ENCODE results near the gene LIMD2.

The LIMD2 gene

DNA sequence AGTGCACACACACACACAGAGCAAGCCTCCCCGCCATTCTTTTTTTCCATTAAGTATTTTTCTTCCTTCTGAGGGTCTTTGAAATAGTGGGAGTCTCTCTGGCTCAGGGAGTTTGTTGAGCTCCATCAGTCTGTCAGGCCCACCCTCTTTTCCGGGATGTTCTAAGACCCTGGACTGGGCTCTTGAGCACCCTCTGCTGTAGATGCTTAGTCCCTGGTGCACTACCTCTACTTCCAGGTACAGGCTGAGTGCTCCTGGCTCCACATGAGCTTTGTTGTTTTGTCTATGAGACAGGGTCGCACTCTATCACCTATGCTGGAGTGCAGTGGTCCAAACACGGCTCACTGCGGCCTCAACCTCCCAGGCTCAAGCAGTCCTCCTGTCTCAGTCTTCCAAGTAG lies 20.7 kb downstream of the LIMD2 start:
- DNase-seq: no peak

- no peak for DNase-seq
Measured at GRCh38 chr17:63676584-63676983, 23.3 kb downstream of the LIMD2 start.

DNA sequence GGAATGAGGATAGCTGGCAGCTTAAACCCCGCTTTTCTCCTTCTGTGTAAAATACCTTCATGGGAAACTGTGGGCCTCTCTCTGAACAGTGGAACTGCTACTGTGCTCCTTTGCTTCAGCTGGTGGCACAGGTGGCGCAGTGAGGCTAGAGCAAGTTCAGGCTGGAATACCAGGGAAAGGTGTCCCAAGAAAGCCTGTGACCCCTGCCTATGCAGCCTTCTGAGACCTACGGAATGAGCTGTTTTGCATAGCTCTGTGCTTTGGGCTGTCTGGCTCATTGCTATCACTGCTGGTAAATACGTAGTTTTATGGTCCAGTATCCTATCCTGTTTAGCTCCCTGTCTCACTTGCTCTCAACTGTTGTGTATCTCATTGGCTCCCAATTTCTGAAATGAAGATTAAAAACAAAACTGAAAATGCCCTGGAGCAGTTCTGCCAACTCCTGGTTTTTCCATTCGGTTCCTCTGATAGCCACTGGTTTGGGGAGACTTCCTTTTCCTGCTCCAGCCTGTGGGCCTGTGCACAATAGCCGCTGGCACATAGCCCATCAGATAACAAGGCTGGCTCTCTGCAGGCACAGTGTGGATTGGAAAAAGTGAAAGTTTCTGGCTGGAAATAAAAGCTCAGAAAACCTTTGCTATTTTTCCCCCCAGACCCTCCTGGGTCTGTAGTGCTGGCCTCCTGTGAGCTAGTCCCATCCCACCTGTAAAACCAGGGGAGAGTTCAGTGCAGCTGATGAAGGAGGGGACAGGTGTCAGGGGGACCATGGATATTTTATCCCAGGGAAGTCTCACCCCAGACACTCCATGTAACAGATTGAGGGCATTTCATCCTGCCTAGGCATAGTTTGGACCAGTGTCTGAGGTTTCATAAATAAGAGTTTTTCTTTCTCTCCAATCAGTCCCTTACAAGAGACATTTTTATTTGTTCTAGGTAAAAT lies 24.0 kb downstream of the LIMD2 start:
- peak; percentile 44 for DNase-seq

DNA sequence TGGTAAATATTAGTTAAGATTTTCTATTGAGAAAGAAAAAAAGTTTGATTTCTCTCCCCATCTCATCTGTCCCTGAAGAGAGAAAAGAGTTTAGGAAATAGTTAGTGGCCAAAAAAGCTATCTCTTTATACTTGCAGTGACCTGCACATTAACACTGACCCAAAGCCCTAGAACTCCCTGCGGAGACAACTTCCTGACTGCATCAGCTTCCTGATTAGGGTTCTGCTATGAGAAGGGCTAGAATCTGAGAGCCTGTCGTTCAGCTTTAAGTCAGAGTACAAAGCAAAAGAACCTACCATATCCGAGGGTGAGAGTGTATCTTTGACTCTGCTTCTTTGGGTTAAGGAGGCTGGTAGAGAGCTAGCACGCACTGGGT lies 24.7 kb downstream of the LIMD2 start:
- DNase-seq: no peak

DNA sequence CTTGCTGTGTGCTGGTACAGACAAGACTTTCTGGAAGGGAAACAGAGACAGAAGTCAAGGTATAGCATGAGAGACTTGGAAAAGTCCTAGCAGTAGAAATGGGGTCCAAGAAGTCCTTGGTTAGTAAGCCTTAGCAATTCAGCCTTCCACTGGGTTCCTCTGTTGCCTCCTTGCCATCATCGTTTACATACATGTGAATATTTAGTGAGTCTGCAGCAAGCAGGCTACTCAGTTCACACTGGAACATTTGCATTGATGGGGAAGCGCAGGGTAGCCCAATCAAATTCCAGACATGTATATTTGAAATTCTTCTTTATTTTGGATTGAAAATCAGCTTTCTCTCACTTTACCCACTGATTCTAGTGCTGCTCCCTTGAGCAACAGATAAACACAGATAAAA lies 27.1 kb downstream of the LIMD2 start:
- no peak for DNase-seq

DNA sequence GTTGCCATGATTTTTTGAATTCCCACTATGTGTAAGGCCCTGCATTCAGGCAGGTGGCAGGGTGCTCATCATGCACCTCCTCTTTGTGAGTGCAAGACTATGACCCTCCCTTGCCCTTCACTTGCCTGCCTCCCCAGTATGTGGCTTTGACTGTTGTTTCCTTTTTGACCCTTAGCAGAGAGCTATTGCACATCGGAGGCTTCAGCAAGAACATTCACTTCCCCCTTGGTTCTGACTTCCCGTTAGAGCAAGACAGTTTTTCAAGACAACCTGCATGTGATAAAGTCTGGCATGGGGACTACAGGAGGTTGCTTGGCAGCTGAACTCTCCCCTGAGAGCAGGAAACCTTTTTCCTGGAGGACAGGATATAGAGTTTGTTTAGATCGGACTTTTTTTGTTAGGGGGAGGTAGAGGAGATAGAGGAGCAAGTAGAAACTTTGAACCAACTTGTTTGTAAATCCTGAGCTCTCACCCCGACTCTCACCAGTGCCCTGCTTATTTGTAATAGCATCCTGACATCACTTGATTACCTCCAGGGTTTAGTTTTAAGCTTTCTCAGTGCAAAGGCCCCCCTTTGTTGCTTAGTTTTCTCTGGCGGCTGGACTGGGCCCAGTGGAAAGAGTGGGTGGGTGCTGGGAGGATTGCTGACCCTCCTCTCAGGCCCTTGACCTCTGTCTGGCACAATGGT lies 34.3 kb downstream of the LIMD2 start:
- DNase-seq: no peak

DNA sequence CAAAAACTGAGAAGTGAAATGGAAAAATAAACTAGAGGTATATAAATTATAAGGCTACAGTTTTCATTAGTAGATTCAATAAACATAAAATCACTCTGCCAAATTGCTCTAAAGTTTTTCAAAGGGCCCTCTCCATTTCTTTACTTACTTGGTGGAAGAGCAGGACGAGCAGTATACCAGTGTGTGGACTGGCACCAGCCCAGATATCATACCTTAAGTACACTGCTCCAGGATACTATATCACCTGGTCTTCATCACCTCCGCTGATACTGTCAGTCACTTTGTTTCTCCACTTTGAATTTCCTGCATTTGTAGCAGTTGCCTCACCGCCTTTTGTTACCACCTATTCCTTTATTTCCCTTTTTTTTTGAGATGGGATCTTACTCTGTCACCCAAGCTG lies 40.1 kb downstream of the LIMD2 start:
- DNase-seq: no peak

- no peak for DNase-seq
Measured at GRCh38 chr17:63658366-63658765, 41.6 kb downstream of the LIMD2 start.

DNA sequence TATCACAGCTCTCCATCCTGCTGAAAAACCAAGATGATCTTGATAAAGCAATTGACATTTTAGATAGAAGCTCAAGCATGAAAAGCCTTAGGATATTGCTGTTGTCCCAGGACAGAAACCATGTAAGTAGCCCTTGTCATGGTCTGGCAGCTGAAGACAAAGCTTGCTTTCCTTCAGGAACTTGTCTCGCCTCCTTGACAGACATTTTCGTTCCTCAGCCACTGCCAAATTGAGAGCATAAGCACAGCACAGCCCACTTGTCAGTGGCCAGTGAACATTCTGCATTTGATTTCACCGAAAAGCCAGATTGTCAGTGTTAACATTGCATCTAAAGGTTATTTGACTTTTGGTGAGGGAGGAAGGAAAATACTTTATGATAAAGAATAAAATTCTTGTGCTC lies 42.1 kb downstream of the LIMD2 start:
- no peak for DNase-seq

- no peak for DNase-seq
Measured at GRCh38 chr17:63653050-63653449, 46.9 kb downstream of the LIMD2 start.

DNA sequence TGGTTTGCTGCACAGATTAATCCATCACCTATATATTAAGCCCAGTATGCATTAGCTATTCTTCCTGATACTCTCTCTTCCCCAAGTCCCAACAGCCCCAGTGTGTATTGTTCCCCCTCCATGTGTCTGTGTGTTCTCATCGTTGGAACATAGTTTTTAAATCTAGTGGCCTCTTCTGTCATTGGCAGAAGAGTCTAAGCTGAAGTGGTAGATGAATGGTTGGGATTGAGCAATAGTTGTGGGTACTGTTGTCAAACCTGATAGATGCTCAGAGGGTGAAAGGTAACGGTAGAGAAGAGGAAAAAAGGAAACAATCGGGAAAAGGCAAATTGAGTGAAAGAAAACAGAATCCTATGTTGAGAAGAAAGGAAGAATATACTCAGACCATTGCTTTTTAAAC lies 47.8 kb downstream of the LIMD2 start:
- DNase-seq: no peak

DNA sequence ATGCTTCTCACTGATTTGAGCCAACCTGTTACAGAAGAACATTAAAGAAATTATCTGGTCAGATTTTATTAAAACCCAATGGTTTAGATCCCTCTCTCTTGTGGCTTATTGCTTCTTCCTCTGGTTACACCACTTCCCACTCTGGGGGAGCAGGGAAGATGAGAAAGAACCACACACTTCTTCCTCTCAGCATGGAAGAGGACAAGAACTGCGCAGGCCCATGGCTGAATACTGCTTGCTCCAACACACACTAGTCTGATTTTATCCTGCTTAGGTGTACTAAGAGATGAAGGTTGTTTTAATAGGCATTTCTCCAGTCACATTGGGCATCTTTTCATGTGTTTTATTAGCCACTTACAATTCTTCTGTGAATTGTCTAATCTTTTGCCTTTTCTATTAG lies 50.1 kb downstream of the LIMD2 start:
- no peak for DNase-seq

DNA sequence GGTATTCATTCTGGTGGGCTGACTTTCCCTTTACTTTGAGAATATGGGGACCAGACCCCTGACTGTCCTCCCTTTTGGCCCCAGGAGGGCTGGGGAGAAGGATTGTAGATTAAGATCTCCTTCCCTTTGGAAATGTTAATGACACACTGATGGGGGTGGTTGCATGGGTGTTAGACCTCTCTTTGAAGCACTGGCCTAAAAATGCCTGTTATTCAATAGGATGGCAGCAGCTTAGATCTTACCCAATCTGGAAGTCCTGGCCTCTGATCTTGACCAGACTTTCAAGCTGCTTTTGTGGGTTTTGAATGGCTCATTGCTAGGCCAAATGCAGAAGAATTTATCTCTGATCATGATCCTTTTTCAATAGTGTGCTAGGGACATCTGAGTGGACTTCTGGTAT lies 52.0 kb downstream of the LIMD2 start:
- DNase-seq: no peak

- no peak for DNase-seq
Measured at GRCh38 chr17:63647065-63647725, 52.7 kb downstream of the LIMD2 start.

DNA sequence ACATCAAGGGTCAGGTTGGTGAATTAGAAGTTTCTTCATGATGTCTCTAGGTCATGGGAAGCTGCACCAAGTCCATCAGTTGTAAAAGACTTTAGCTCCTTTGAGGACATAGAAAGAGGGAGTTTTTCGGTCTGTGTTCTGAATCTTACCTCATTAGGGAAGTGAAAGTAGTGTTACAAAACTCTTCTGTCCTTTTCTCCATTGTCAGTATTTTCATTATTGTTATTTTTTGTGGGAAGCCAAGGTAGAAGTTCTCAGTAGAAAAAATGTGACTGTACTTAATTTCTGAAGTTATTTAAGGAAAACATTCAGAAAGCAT lies 53.5 kb downstream of the LIMD2 start:
- DNase-seq: no peak

All from DMS 273 treated with DMSO at 0.1 percent for 48 hours (cell line).